CD4-positive, alpha-beta T cell treated with Interferon alpha-2 for 1 hour (primary cell): Measurements from ENCODE around the gene TMEM273.

ENCODE experiments used
- DNase-seq, 2 donors: peaks; one replicate each; pipeline ENCODE4 v3.0.0-alpha.2; 2020 to 2022

TMEM273 gene

DNA sequence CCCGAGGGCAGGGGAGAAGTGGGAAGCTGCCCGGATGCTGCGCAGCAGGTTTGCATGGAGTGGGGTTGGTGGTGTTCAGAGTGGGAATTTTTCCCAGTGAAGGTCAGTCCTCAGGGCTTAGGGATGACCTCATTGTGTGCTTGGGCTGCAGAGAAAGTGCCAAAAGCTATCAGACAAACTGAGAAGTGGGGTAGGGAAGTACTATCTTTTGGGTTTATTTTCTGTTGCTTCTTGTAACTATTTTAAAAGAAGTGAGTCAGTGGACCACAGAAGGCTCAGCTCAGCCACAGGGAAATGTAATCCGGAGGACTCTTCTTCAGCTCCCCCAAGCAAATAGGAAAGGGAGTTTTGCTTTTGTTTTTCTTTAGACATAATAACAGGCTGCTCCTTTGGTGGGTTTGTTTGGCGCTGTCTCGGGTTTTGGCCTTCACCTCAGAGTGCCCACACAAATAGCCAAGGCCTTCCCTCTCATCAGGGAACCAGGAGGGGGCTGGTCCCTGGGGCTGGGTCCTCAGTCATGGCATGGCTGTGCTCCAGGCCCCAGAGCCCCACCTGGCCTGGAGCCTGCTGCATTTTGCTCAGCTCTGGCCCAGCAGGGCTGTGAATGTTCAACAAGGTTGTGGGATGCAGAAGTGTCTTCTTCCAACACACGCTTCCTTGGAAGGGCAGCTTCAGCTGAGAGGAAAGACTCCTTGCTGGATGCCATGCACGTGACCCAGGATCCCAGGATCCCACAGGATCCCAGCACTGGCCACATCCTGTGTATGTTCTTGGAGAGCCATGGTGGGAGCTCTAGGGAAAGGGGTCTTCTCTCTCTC is 49.0 kb downstream of the TMEM273 start:
- no peak for DNase-seq

DNA sequence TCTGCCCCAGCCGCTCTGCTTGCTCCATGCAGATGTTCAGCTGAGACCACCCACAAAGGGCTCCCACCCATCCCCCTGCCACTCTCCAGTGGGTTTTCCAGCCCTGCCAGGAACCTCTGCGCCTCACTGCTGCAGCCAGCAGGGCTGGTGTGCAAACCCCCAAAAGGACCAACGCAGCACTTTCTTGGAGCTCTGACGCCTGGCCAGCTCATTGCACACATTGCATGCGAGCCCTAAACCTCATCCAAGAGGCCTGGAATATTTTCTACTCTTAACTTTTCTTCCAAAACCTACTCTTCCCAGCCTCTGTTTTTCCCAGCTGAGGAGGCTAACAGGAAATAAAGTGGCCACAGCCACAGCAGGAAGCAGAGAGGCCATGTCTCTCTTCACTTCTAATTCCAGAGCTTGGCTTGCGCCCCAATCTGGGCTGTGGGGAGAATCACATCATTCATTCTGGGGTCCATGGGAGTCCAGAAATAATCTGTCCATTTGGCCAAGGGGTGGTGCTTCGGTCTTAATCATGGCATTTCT is 49.8 kb downstream of the TMEM273 start:
- no peak for DNase-seq

DNA sequence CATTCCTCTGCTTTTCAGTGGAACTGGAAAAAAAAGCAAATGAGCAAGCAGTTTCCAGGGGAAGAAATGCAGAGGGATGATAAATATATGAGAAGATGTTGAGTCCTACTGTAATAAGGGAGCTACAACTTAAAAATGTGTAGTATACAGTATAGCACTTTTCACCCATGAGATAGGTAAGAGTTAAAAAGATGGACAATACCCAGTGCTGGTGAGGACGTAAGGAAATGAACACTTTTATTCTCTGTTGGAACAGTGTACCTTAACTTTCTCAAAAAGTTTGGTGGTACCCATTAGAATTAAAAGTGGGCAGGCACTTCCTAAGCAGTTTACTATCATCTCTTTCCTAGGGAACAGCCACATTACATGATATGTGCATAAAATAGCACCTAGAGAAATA is 51.7 kb downstream of the TMEM273 start:
- DNase-seq = no peak

DNA sequence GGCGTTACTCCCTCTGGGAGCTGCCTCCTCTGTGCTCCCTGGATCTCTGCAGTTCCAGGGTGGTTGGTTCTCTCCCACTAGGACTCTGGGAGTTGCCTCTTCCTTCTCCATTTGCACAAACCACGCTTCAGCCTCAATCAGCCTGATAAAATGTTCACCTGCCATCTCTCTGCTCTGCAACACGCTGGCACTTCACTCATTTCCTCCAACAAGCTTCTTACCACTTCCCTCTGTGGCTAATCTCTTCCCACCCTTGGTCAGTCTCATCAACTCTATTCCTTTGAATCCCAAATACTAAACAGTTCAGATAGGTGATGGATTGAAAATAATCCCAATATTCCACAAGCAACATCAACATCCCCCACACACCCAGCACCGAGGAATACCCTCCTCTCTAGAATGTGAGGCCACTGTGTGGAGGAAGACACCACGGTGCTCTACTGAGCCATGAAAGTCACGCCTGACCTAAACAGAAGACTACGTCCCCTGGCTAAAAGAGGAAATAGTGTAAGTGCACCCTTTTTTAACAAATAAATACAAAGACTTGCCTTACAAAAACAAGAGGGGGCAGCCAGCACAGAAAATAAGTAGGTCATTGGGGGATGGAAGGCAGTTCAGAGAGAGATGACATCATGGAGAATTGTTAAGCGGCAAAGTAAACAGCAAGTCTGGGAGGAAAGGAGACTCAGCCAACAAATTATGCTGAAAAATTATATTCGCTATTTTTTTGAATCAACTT is 52.4 kb downstream of the TMEM273 start:
- no peak for DNase-seq

DNA sequence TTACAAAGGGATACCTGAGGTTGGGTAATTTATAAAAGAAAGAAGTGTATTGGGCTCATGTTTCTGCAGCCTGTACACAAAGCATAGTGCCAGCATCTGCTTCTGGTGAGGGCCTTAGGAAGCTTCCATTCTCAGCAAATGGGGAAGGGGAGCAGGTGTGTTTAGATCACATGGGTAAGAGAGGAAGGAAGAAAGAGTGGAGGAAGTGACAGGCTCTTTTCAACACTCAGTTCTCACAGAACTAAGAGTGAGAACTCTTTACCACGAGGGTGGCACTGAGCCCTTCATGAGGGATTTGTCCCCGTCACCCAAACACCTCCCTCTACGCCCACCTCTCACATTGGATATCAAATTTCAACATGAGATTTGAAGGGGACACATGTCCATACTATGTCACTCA is 53.9 kb downstream of the TMEM273 start:
- no peak for DNase-seq

DNA sequence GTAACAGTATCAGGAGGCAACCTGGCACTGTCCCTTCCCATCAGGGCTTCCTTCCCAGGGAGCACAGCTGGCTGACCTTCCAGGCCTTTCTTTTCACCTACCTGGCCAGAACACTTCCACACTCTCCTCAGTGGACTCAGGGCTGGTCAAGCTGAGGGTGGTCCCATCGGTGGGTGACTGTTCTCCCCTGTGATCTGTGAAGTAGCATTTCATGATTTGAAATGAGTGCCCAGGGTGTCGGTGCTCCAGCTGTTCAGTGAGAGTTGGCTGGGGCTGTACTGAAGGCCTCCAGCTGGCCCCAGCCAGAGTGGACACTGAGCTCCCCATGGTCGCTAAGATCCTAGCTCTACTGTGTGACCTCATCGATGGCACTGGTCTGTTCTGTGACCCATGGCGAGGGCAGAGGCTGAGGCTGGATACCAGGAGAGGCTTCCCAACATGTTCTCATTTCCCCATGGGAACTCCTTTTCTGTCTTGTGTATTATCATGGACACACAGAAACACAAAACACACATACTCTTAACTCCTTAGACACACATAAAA is 54.4 kb downstream of the TMEM273 start, which contains the start of gene FAM170B:
TSS of gene FAM170B (minus strand) at position 316 of the 543 bp plus-strand sequence. CDS start at position 213, 103 bp downstream.
- DNase-seq = no peak

DNA sequence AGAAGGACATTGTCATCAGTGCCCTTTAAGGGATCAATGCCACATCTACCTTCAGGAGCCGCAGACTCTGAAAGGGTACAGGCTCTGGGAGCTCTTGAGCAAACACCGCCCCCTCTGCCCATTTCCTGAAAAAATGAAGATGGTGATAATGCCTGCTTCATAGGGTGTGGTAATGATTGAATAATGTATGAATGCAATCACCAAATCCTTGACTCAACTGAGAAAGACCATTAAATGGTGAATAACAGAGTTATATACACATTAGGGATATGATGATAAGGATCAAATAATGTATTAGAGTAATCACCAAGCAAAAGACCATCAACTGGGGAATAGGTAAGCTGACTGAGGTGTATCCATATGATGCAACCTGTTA is 55.8 kb downstream of the TMEM273 start:
- no peak for DNase-seq

DNA sequence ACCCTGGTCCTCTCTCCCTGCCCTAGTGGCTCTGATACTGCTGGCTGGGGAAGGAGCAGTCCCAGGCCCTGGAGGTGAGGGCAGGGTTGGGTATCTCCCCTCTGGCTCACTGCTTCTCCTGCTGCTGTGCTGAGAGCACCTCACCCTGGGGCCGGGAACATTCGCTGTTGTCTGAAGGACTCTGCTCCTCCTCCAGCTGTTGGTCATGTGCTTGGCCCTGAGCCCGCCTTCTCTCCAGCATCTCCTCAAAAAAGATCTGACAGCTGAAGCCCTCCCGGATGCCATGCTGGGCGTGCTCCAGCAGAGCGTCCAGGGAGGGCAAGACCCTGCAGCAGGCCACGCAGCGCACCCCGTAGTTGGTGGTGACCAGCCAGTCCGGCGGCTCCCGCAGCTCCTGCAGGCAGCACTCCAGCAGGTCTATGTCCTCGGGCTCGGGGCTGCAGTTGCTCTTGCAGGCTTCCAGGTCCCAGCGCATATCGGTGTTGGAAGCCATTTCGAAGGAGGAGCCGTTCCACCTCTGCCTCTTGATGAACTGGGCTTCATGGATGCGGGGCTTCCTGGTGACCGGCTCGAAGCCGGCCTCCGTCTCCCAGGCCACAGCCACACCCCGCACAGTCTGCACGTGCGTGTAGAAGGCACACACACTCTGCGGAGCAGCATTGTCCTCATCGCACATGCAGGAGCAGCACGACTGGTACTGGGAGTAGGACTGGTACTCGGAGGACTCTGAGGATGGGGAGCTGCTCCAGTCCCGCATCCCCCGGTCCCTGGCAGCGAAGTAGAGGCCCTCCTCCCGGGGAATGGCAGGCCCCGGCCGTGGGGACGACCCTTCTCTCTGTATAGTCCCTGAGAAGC is 56.5 kb downstream of the TMEM273 start:
- DNase-seq = no peak

DNA sequence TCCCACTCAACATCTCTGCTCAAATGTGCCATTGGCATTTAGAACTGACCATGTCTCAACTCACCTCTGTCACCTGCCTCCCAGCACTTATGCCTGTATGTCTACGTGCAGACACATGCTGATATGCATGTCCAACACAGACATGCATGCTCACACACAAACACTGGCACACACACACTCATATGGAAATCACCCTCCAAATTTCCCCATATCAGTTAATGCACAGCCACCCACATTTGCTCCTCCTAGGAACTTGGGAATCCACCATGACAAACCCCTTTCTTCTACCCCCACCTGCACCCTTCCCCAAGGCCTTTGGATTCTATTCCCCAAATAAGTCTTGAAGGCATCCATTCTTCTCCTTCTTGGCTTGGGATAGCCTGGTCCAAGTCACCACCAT is 58.8 kb downstream of the TMEM273 start:
- DNase-seq = no peak

DNA sequence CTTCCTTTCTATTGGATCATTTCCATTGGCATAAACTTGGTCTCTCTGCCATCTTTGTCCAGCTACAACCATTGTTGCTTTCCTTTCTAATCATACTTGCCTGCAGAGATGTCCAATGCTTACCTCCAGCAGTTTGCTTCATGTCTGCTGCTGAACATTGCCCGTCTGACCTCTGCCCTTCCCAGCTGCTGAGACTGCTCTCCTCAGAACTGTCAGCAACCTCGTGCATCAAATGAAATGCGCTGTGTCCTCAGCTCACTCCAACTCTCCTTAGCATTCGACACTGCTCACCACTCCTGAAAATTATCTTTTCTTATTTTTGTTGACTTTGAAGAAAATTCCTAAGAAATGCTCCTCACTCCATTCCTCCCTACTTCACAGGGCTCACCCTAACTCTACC is 59.3 kb downstream of the TMEM273 start:
- DNase-seq = no peak

DNA sequence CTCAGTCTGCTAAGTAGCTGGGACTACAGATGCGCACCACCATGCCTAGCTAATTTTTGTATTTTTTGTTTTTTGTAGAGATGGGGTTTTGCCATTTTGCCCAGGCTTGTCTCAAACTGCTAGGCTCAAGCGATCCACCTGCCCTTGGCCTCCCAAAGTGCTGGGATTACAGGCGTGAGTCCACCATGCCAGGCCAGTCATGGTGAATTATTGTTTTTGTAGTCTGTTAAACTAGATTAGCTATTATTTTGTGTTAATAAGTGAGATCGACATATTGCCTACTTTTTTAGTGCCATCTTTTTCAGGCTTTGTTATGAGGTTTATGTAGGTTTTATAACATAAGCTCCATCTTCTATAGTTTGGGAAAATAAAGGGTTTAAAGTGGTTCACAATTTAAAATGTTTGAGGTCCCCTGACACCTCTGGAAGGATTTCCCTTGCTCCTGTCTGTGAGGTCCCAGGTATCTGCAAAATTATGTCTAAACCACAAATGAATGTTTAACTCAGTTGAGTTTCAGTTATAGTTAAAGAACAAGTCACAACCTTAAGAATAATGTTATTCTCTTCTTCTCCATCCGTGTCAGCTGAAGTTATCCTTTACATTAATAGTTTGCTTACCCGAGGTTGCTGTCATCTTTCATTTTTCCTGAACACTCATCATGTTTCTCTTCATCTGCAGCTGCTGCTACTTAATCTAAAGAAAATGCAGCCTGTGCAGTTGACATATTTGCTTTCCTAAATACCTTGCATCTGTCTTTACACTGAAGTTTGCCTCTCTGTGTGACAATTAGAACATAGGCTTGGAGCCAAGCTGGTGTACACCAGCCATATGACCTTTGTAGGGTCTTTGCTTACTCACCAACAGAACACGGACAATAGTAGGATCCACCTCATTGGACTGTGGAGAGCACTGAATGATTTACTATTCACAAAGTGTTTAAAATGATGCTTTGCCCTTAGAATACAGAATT is 63.9 kb downstream of the TMEM273 start:
- no peak for DNase-seq

DNA sequence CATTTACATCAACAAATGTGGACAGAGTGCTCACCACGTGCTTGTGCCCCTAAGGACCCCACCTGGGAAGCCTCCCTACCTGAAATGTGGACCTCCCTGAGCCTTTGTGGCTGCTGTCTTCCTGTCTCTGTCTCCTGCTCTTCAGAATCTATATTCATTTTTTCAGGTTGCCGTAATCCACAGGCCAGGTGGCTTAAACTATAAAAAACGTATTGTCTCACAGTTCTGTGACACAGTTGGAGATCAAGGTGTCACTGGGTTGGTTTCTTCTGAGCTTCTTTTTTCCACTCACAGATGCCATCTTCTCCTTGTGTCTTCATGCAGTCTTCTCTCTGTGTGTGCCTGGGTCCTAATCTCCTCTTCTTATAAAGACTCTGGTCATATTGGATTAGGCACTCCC is 67.3 kb downstream of the TMEM273 start:
- no peak for DNase-seq

DNA sequence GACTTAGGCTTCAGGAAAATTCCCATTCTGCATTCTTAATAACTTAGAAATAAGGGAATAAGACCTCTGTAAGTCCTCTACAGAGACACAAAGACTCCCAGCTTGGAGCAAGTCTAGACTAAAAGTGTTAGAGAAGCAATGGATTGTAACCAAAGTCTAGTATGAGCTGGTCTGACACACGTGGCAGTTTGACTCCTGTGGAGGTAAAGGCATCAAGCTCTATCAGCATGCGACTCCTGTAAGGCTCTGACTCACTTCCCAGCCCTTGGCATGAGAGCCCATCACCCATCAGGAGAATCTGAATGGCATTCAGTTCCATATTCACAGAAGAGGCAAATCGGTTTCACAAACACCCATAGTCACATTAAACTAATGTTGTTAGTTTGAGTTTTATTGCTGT is 68.4 kb downstream of the TMEM273 start:
- DNase-seq = no peak

DNA sequence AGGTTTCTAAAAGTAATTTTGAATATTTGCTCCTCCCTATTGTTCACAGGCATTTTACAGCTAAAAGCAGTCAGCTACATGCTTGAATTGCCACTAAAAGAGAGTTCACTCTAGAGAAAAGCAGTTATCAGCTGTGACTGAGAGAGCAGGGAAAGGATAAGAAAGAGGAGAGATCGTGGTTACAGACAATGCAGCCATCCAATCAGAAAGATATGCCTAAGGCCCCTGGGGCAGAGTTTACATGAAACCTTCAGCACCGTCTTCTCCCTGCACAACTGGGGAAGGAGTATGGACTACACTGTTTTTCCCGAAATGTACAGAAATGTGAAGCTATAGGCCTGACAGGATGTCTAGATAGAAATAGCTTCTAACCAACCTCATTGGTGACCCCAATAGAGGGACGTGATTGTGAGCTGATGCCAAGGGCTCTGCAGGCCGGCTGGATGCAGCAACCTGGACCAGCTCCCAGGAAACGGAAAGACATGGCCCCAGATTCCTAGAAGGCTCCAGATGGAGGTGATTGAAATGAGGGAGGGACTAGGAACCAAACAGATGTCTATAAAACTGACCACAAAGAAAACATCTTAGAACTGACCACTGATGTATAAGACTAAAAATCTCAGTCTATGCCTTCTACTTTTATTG is 69.6 kb downstream of the TMEM273 start:
- no peak for DNase-seq

DNA sequence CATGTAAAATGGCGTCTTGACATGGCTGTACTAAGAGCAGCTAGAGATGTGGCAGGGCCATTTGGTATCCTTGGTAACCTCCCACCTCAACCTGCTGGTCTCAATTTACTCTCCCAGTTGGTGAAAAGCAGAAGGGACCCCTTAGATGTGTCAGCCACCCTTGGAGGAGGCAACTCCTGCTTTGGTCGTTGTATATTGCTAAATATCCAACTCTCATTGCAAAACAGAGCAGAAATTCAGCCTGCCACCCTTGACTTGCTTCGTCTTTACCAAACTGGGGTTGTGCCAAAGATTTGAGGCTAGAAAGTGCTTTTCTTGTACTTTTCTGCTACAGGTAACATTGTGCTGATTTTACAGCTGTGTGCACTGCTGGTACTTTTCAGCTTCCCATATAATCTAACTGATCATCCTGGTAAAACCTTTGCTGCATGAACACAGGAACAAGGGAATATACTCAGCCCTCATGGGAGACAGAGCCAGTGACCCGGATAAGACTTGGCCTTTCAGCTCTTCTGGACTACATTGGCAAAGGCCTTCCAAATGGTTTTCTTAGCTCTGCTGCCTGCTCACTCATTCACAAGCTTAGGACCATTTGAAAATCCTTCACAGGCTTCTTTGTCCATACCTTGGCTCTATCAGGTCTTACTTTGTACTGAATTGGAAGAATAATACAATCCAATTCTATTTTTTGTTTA is 70.7 kb downstream of the TMEM273 start:
- no peak for DNase-seq

DNA sequence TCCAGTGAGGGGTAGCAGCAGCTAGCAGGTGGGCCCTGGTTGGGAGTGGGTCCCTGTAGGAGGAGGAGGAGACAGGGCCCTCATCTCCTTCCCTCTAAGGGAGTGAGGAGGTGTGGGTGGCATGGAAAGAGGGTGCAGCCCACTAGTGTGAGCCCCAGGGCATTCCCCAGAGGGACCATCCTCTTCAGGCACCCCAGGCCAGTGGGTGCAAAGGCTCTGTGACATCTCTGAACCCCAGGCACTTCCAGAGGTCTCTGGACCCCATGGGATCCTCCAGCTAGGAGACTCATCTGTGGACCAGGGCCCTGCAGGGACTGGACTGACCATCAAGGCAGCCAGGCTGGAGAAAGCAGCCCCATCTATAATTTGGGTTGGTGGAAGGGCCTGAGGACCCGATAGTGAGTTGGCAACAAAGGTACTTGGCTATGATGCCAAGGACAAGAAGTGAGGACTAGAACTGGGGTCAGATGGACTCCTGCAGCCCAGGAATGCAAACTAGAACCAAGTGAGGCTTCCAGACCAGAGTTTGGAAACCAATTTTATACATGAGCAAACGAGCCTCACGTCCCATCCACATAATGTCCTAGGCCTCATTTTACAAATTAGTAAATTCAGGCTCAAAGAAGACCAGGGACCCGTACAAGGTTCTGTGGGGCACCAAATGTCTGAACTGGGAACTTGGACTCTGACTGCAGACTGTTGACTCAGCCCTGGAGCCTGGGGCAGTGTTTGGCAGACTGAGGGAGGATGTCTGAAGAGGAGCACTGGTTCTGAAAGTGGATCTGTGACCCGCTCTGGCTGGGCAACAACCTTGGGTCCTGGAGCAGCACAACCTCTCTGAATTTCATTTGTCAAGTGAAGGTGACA is 71.4 kb downstream of the TMEM273 start:
- no peak for DNase-seq

DNA sequence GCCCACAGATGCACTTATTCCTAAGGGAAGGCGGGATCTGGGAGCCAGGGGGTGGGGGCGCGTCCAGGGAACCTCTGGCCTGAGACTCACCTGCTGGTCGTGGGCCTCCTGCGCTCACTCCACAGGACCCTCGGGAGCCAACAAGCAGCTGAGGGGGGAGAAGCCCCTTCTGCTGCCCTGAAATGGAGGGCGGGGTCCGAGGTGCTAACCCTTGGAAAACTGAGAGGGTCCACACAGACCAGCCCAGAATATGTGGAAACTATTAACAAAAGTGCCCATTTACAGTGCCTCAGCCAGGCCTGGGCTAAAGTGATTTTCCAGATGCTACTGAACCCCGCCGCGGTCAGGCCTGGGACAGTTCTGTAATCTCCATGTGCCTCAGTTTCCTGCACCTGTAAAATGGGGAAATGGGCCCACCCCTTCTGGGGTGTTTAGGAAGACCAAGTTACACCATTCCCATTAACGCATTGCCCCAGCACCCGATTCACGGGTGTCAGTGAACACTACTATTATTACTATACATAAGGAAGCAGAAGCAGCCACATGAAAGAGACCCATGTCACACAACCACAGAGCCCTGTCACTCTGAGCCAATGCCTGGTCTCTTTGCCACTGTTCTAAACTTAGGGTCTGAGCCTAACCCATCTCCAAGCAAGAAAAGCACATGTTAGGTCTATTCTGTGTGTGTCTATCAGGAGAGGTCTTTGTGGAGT is 72.2 kb downstream of the TMEM273 start:
- DNase-seq = no peak

DNA sequence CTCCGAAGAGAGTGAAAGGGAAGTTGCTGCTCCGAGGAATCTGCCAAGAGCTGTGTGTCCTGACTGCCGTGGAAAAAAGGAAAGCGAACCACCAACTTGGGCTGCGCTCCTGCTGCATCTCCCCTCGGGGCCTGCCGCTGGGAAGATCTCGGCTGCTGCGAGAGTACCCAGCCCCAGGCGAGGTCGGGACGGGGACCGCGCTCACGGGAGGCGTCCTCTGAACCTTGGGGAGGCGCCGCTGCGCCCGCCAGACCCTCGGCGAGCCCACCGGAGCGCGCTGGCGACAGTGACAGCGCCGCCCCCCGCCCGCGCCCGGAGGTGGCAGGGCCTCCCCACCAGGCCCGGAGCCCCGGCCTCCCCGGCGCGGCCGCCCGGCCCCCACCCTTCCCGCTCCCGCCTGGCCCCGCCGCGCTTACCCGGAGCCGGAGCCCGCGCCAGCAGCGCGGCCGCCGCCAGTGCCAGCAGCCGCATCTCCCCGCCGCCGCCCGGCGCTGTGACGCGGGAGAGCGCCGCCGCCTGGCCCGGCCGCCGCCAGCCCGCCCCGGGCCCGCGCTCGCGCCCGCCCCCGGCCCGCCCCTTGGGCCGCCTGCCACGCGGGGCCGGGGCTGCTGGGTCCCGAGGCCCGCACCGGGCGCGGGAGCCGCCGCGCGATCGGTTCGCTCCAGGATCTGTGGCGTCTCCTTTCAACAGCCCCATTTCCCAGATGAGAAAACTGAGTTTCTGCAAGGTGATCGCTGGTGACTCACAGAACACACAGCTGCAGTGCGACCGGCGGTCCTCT is 73.0 kb downstream of the TMEM273 start, which contains the start of gene VSTM4:
TSS of gene VSTM4 (minus strand) at position 508 of the 781 bp plus-strand sequence. CDS start at position 471, 37 bp downstream.
- DNase-seq = no peak
